Measurements from ENCODE around the gene LMO2. TPM values are rescaled to one million over a fixed set of nuclear protein-coding genes. Genes with fewer than 3 reads are reported as not detected.

LMO2 gene
- total RNA-seq, 3 donors from 2014 or later (not counting 1 experiment from before 2014, with no cell fraction given), result 2.8 to 9.6 (median 5.6) TPM

- Histone ChIP-seq H3K27me3 (ENCODE audit: control insufficient read depth, insufficient read depth, low read length) (no peaks in the 10 kb centered on the region), H3K4me3 (ENCODE audit: low read length) (no peak overlapping the region)
- no peak overlapping the region for H3K27ac Mint-ChIP-seq
These were observed 17.7 kb upstream of the LMO2 start for GRCh38 chr11:33909552-33909951.

GRCh38 chr11:33909150-33909549 is 17.3 kb upstream of the LMO2 start:
- no peak for TF ChIP-seq CTCF (IDR thresholded peaks at IDR 0.05)
- Histone ChIP-seq H3K4me1 (ENCODE audit: control insufficient read depth, insufficient read depth, low read length) (peaks cover 5% of the 10 kb centered on the region), H3K36me3 (ENCODE audit: control insufficient read depth, insufficient read depth, low read length) (no peaks in the 10 kb centered on the region), H3K9me3 (ENCODE audit: control insufficient read depth, insufficient read depth, low read length) (peaks cover under 1% of the 10 kb centered on the region), H3K27me3 (ENCODE audit: control insufficient read depth, insufficient read depth, low read length) (no peaks in the 10 kb centered on the region), H3K4me3 (ENCODE audit: low read length) (no peak overlapping the region), H3K27ac (ENCODE audit: low read length) (no peak overlapping the region)
- DNase-seq, result no peak
- 89% methylated on average over 2 of the region's 3 CpGs for WGBS (ENCODE audit: insufficient coverage)
- Mint-ChIP-seq H3K27ac (no peak overlapping the region), H3K27me3 (ENCODE audit: low read depth in 2 of 2) (peaks cover 27 to 42% of the 10 kb centered on the region in 2 donors), H3K4me1 (peaks cover 6 to 14% of the 10 kb centered on the region in 2 donors), H3K4me3 (no peak overlapping the region), H3K36me3 (no peaks in the 10 kb centered on the region), H3K9me3 (peaks cover 0 to 2% of the 10 kb centered on the region in 2 donors)
- intact Hi-C loops (cut with micrococcal nuclease), result no loop called here
- no peak for ATAC-seq

More at GRCh38 chr11:33909552-33909951, 17.7 kb upstream of the LMO2 start:
- Histone ChIP-seq H3K4me1 (ENCODE audit: control insufficient read depth, insufficient read depth, low read length) (peaks cover 5% of the 10 kb centered on the region), H3K9me3 (ENCODE audit: control insufficient read depth, insufficient read depth, low read length) (peaks cover 4% of the 10 kb centered on the region), H3K36me3 (ENCODE audit: control insufficient read depth, insufficient read depth, low read length) (no peaks in the 10 kb centered on the region), H3K27ac (ENCODE audit: low read length) (no peak overlapping the region)
- Mint-ChIP-seq H3K4me3 (no peak overlapping the region), H3K9me3 (peaks cover 0 to 2% of the 10 kb centered on the region in 2 donors), H3K27me3 (ENCODE audit: low read depth in 2 of 2) (peaks cover 26 to 38% of the 10 kb centered on the region in 2 donors), H3K36me3 (no peaks in the 10 kb centered on the region), H3K4me1 (peaks cover 6 to 14% of the 10 kb centered on the region in 2 donors)
- ATAC-seq, result no peak
- intact Hi-C loops (cut with micrococcal nuclease), result no loop called here
- DNase-seq, result no peak
- no peak for TF ChIP-seq CTCF (IDR thresholded peaks at IDR 0.05)

GRCh38 chr11:33907421-33907820 is 15.5 kb upstream of the LMO2 start:
- Histone ChIP-seq H3K36me3 (ENCODE audit: control insufficient read depth, insufficient read depth, low read length) (no peaks in the 10 kb centered on the region), H3K4me3 (ENCODE audit: low read length) (no peak overlapping the region), H3K27me3 (ENCODE audit: control insufficient read depth, insufficient read depth, low read length) (peaks cover 2% of the 10 kb centered on the region), H3K27ac (ENCODE audit: low read length) (no peak overlapping the region), H3K4me1 (ENCODE audit: control insufficient read depth, insufficient read depth, low read length) (peaks cover 2% of the 10 kb centered on the region), H3K9me3 (ENCODE audit: control insufficient read depth, insufficient read depth, low read length) (no peaks in the 10 kb centered on the region)
- no peak for TF ChIP-seq CTCF (IDR thresholded peaks at IDR 0.05)
- Mint-ChIP-seq H3K4me3 (no peak overlapping the region), H3K9me3 (no peaks in the 10 kb centered on the region), H3K36me3 (no peaks in the 10 kb centered on the region), H3K4me1 (peaks cover under 1 to 9% of the 10 kb centered on the region in 2 donors), H3K27me3 (ENCODE audit: low read depth in 2 of 2) (peaks cover 39 to 60% of the 10 kb centered on the region in 2 donors), H3K27ac (no peak overlapping the region)
- 34% methylated on average over 8 of the region's 9 CpGs for WGBS (ENCODE audit: insufficient coverage)
- ATAC-seq (no peak), DNase-seq (no peak)
- intact Hi-C loops (cut with micrococcal nuclease), result no loop called here

- Mint-ChIP-seq H3K4me1 (peaks cover 0 to 8% of the 10 kb centered on the region in 2 donors), H3K4me3 (no peak overlapping the region), H3K9me3 (no peaks in the 10 kb centered on the region), H3K36me3 (no peaks in the 10 kb centered on the region), H3K27ac (no peak overlapping the region), H3K27me3 (ENCODE audit: low read depth in 2 of 2) (peaks cover 40 to 68% of the 10 kb centered on the region in 2 donors)
- Histone ChIP-seq H3K27ac (ENCODE audit: low read length) (no peak overlapping the region), H3K4me1 (ENCODE audit: control insufficient read depth, insufficient read depth, low read length) (no peaks in the 10 kb centered on the region), H3K36me3 (ENCODE audit: control insufficient read depth, insufficient read depth, low read length) (no peaks in the 10 kb centered on the region), H3K27me3 (ENCODE audit: control insufficient read depth, insufficient read depth, low read length) (peaks cover 2% of the 10 kb centered on the region), H3K4me3 (ENCODE audit: low read length) (no peak overlapping the region), H3K9me3 (ENCODE audit: control insufficient read depth, insufficient read depth, low read length) (no peaks in the 10 kb centered on the region)
- ATAC-seq (no peak), DNase-seq (no peak)
- intact Hi-C loops (cut with micrococcal nuclease), result no loop called here
- WGBS (ENCODE audit: insufficient coverage), result 86% methylated on average over 11 of the region's 11 CpGs
- no peak for TF ChIP-seq CTCF (IDR thresholded peaks at IDR 0.05)
These were observed 14.8 kb upstream of the LMO2 start for GRCh38 chr11:33906484-33907186.

All from natural killer cell (primary cell).